ENCODE results near the gene CGRRF1. TPM values are rescaled to one million over a fixed set of nuclear protein-coding genes. Genes with fewer than 3 reads are reported as not detected.
A peak's percentile ranks its signal among the peaks of the same experiment; 100 is the strongest.

Gene CGRRF1
- total RNA-seq, 1 experiment from 2014 or later: 19.1 TPM

DNA sequence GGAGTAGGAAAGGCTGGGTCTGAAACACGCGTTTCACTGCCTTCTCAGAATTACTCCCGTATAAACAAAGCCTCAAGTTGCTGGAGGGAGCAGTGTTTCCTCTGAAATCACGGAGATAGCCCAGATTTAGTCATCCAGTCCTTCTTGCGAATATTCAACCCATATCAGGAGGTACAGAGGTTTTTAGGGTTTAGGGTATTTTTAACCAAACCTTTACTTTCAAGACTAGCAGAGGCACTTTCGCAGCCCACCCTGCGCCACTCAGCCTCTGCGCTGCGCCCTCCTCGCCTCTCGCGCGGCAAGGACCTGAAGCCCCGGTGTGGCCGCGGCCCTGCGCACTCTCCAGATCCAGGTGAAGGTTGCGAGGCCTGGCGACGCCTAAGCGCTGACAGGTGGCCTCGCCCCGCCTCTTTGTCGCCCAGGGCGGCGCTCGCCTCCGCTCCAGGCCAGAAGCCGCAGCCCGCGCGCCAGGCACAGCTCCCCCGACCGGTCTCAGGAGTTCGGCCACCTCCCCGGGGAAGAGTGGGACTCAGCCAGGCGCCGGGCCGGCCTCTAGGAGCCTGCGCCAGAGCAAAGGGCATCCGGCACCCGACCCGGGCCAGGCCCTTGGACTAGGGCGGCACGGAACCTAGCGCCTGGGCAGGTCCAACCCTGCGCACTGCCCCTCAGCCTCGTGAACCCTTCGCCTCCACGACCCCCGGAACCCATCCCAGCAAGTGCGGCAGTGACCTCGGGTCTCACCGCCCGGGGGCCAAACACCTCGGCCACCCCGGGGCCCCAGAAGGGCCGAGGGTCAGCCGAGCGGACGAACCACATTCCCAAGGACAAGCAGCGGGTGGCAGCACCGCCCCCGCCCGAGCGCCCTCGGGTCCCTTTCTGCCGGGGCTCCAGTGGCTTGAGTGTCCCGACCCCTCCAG is 55.4 kb downstream of the CGRRF1 start:
- DNase-seq: peak; percentile 88
- no peak overlapping the region for H2BK5ac ChIP-seq (ENCODE audit: insufficient read length, low read length)
- peak overlapping the region; percentile 66; the same call in 1 of the 2 replicates for H3K14ac ChIP-seq (ENCODE audit: insufficient read depth, low read length)
- no peak overlapping the region for H2BK20ac ChIP-seq (ENCODE audit: low read depth, low read length, poor library complexity, severe bottlenecking)
- H3K9me3 ChIP-seq (ENCODE audit: control insufficient read depth, low read depth, low read length): no peaks in the 10 kb centered on the region
- no peaks in the 10 kb centered on the region; the same call in 1 of the 2 replicates for H3K27me3 ChIP-seq (ENCODE audit: insufficient read depth, low read length)
- H3K56ac ChIP-seq (ENCODE audit: insufficient read length, low read depth, low read length): no peak overlapping the region
- H3K18ac ChIP-seq (ENCODE audit: insufficient read length, low read depth, low read length): no peak overlapping the region
- no peak overlapping the region for H2BK120ac ChIP-seq (ENCODE audit: low read depth, low read length, poor library complexity, severe bottlenecking)
- peaks cover 37% of the 10 kb centered on the region for H3K27me3 Mint-ChIP-seq (ENCODE audit: low read depth)
- H4K91ac ChIP-seq (ENCODE audit: insufficient read length, low read depth, low read length): no peak overlapping the region
- 0 out of 2 replicates have a peak overlapping the region, but pooled peaks have one; percentile 15 for H2BK15ac ChIP-seq (ENCODE audit: low read depth, low read length)
- peak overlapping the region; percentile 54 for H3K9ac ChIP-seq (ENCODE audit: extremely low read depth, insufficient read length, low read length)
- peaks cover 0 to 1% of the 10 kb centered on the region in 2 experiments; a peak in 1 of 5 replicates for H3K9me3 Mint-ChIP-seq
- TF ChIP-seq, protein P1, sequence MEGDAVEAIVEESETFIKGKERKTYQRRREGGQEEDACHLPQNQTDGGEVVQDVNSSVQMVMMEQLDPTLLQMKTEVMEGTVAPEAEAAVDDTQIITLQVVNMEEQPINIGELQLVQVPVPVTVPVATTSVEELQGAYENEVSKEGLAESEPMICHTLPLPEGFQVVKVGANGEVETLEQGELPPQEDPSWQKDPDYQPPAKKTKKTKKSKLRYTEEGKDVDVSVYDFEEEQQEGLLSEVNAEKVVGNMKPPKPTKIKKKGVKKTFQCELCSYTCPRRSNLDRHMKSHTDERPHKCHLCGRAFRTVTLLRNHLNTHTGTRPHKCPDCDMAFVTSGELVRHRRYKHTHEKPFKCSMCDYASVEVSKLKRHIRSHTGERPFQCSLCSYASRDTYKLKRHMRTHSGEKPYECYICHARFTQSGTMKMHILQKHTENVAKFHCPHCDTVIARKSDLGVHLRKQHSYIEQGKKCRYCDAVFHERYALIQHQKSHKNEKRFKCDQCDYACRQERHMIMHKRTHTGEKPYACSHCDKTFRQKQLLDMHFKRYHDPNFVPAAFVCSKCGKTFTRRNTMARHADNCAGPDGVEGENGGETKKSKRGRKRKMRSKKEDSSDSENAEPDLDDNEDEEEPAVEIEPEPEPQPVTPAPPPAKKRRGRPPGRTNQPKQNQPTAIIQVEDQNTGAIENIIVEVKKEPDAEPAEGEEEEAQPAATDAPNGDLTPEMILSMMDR (conservative IDR thresholded peaks at IDR 0.05): 0 out of 3 replicates have a peak, but pooled peaks have one; percentile 11
- no peak overlapping the region for H3K27ac ChIP-seq (ENCODE audit: insufficient read length, low read depth, low read length)
- peaks cover 17 to 19% of the 10 kb centered on the region in 2 experiments for H3K4me1 Mint-ChIP-seq
- no peak overlapping the region for H2BK12ac ChIP-seq (ENCODE audit: insufficient read length, low read depth, low read length)
- H4K8ac ChIP-seq (replicated peaks; ENCODE audit: insufficient read length, low read depth, low read length): no peak overlapping the region
- no peak overlapping the region for H4K5ac ChIP-seq (ENCODE audit: insufficient read length, low read depth, low read length)
- H3K23me2 ChIP-seq (ENCODE audit: insufficient read length, low read depth, low read length, poor library complexity, severe bottlenecking): peaks cover 21% of the 10 kb centered on the region
- H2AK5ac ChIP-seq (ENCODE audit: insufficient read length, low read length): no peak overlapping the region
- H3K4ac ChIP-seq (ENCODE audit: low read depth, low read length): no peak overlapping the region
- H2AFZ ChIP-seq (ENCODE audit: low read length): peak overlapping the region; percentile 24
- H3K36me3 Mint-ChIP-seq (ENCODE audit: insufficient read depth in 1 of 3, low read depth in 3 of 3): no peaks in the 10 kb centered on the region; a peak in 1 of 7 replicates
- no peak overlapping the region; a peak in 1 of 7 replicates for H3K27ac Mint-ChIP-seq
- no peaks in the 10 kb centered on the region; the same call in 1 of the 2 replicates for H3K4me1 ChIP-seq (ENCODE audit: insufficient read depth, low read length)
- H3K4me2 ChIP-seq (ENCODE audit: insufficient read depth, insufficient read length, low read length): peak overlapping the region; percentile 99
- no peaks in the 10 kb centered on the region for H3K79me1 ChIP-seq (ENCODE audit: insufficient read depth, low read depth, low read length, poor library complexity, severe bottlenecking)
- peaks cover 2% of the 10 kb centered on the region; the same call in 1 of the 2 replicates for H3K79me2 ChIP-seq (ENCODE audit: insufficient read depth, low read length)
- WGBS (ENCODE audit: extremely low coverage, insufficient read length, low lambda C conversion rate): no CpG with 5 or more reads among the region's 69 CpGs
- H3K4me3 Mint-ChIP-seq: peak overlapping the region; percentile 74 to 90
- no peaks in the 10 kb centered on the region for H4K20me1 ChIP-seq (ENCODE audit: control insufficient read depth, insufficient read depth, insufficient read length)
- no peak overlapping the region for H3K23ac ChIP-seq (ENCODE audit: insufficient read length, low read depth, low read length)
- H3T11ph ChIP-seq (ENCODE audit: low read length): no peak overlapping the region

All from H9 (cell line).